ENCODE results near the gene TLL1.

DNA sequence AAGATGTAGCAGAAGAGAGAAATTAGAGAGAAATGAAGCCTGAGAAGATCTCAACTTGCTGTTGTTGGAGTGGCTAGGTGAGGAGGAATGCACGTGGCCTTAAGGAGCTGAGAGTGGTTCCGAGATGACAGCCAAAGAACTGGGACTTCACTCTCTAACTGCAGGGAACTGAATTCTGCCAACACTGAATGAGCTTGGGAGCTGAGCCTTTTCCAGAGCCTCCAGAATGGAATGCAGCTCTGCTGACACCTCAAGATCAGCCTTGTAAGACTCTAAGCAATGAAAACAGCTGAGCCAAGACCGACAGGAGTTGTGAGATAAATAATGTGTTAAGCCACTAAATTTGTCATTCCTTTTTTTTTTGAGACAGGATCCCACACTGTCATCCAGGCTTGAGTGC, 73.0 kb downstream of the TLL1 start:
- TF ChIP-seq, protein P1, sequence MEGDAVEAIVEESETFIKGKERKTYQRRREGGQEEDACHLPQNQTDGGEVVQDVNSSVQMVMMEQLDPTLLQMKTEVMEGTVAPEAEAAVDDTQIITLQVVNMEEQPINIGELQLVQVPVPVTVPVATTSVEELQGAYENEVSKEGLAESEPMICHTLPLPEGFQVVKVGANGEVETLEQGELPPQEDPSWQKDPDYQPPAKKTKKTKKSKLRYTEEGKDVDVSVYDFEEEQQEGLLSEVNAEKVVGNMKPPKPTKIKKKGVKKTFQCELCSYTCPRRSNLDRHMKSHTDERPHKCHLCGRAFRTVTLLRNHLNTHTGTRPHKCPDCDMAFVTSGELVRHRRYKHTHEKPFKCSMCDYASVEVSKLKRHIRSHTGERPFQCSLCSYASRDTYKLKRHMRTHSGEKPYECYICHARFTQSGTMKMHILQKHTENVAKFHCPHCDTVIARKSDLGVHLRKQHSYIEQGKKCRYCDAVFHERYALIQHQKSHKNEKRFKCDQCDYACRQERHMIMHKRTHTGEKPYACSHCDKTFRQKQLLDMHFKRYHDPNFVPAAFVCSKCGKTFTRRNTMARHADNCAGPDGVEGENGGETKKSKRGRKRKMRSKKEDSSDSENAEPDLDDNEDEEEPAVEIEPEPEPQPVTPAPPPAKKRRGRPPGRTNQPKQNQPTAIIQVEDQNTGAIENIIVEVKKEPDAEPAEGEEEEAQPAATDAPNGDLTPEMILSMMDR (IDR thresholded peaks at IDR 0.05), result no peak
- TF ChIP-seq POLR2A (IDR thresholded peaks at IDR 0.05), result no peak

Measured in body of pancreas (tissue), 4 donors.